ENCODE measurements around the gene TRIM14. TPM values are rescaled to one million over a fixed set of nuclear protein-coding genes. Genes with fewer than 3 reads are reported as not detected.
"Not testable (repeated sequence)": the region's sequence is repeated elsewhere in the genome, so short reads cannot be mapped to it uniquely, and the experiment has no call there.

TRIM14 gene
- total RNA-seq, 3 donors from 2014 or later (not counting 1 experiment from before 2014, with no cell fraction given): 45.1 to 66.5 (median 65.3) TPM

GRCh38 chr9:98120476-98120875 is 1.5 kb upstream of the TRIM14 start:
- Histone ChIP-seq H3K4me3 (ENCODE audit: low read length) (no peak overlapping the region), H3K27ac (ENCODE audit: low read length) (no peak overlapping the region), H3K4me1 (ENCODE audit: control insufficient read depth, insufficient read depth, low read length) (peaks cover 30% of the 10 kb centered on the region), H3K36me3 (ENCODE audit: control insufficient read depth, insufficient read depth, low read length) (peaks cover 5% of the 10 kb centered on the region), H3K9me3 (ENCODE audit: control insufficient read depth, insufficient read depth, low read length) (no peaks in the 10 kb centered on the region), H3K27me3 (ENCODE audit: control insufficient read depth, insufficient read depth, low read length) (no peaks in the 10 kb centered on the region)
- 94% methylated on average over 3 of the region's 3 CpGs for WGBS (ENCODE audit: insufficient coverage)
- TF ChIP-seq, protein P1, sequence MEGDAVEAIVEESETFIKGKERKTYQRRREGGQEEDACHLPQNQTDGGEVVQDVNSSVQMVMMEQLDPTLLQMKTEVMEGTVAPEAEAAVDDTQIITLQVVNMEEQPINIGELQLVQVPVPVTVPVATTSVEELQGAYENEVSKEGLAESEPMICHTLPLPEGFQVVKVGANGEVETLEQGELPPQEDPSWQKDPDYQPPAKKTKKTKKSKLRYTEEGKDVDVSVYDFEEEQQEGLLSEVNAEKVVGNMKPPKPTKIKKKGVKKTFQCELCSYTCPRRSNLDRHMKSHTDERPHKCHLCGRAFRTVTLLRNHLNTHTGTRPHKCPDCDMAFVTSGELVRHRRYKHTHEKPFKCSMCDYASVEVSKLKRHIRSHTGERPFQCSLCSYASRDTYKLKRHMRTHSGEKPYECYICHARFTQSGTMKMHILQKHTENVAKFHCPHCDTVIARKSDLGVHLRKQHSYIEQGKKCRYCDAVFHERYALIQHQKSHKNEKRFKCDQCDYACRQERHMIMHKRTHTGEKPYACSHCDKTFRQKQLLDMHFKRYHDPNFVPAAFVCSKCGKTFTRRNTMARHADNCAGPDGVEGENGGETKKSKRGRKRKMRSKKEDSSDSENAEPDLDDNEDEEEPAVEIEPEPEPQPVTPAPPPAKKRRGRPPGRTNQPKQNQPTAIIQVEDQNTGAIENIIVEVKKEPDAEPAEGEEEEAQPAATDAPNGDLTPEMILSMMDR (IDR thresholded peaks at IDR 0.05): no peak
- peaks cover 33 to 34% of the 10 kb centered on the region in 2 donors for H3K4me1 Mint-ChIP-seq
- peak overlapping the region; percentile 91 for H3K4me3 Mint-ChIP-seq
- intact Hi-C loops (cut with micrococcal nuclease): no loop called here
- peak overlapping the region; percentile 92 to 95 for H3K27ac Mint-ChIP-seq
- H3K36me3 Mint-ChIP-seq: no peaks in the 10 kb centered on the region
- H3K9me3 Mint-ChIP-seq: no peaks in the 10 kb centered on the region
- no peak for ATAC-seq
- no peaks in the 10 kb centered on the region for H3K27me3 Mint-ChIP-seq (ENCODE audit: low read depth in 2 of 2)
- DNase-seq: no peak

DNA sequence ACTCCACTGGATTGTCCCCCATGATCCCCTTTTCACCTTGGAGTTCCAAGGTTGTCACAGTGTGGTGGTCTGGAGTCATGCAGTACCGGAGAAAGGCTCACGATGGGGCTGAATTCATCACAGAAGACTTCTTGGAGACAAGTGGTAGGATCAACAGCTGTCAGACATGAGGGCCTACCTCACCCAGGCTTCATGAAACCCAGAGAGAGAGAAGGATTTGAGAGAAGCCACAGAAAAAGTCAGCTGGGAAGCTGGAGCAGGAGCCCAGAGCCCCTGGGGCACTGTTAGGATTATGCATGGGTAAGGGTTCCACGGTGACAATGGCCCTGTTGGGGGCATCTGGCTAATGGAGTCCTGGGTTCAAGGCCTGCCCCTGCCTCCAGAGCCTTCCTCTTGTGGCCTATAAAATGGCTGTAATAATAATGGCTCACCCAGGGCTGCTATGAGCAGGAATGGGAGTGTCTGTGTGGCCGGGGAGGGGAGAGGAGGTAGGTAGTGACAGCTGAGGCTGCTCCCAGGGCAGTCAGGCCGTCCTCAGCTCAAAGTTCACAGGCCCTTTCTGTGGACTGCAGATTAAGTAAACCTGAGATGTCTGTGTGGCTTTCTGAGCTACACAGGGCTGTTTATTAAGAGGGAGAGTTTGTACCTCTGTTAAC is 910 bp downstream of the TRIM14 start:
- WGBS (ENCODE audit: insufficient coverage): 19% methylated on average over 5 of the region's 5 CpGs
- Histone ChIP-seq H3K36me3 (ENCODE audit: control insufficient read depth, insufficient read depth, low read length) (peaks cover 5% of the 10 kb centered on the region), H3K4me1 (ENCODE audit: control insufficient read depth, insufficient read depth, low read length) (peaks cover 30% of the 10 kb centered on the region), H3K27me3 (ENCODE audit: control insufficient read depth, insufficient read depth, low read length) (no peaks in the 10 kb centered on the region), H3K4me3 (ENCODE audit: low read length) (peak overlapping the region; percentile 48), H3K27ac (ENCODE audit: low read length) (peak overlapping the region; percentile 81), H3K9me3 (ENCODE audit: control insufficient read depth, insufficient read depth, low read length) (no peaks in the 10 kb centered on the region)
- Mint-ChIP-seq H3K27me3 (ENCODE audit: low read depth in 2 of 2) (no peaks in the 10 kb centered on the region), H3K27ac (peak overlapping the region; percentile 92 to 95), H3K9me3 (no peaks in the 10 kb centered on the region), H3K4me3 (peak overlapping the region; percentile 91), H3K36me3 (no peaks in the 10 kb centered on the region), H3K4me1 (peaks cover 33 to 34% of the 10 kb centered on the region in 2 donors)
- TF ChIP-seq, protein P1 (IDR thresholded peaks at IDR 0.05): peak; percentile 31
- intact Hi-C loops (cut with micrococcal nuclease): loop anchor here (1.0 to 2.0 kb wide), 3 partner anchors 15 to 74 kb away; partner anchors contain the start of gene CORO2A
- ATAC-seq (peak; percentile 71 to 75 (median 71)), DNase-seq (peak in 1 of 2 donors; percentile 83)

DNA sequence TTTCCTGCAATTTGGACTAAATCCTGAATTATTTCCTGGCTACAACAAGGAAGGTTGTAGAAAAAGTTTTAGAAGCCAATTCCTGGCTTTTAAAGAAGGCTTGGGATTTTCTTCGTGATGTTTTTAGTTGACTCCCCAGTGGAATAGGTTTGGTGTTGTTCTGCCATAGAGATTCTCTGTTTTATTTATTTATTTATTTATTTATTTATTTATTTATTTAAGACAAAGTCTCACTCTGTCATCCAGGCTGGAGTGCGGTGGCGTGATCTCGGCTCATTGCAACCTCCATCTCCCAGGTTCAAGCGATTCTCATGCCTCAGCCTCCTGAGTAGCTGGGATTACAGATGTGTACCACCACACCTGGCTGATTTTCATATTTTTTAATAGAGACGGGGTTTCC is 1.9 kb downstream of the TRIM14 start:
- H3K9me3 ChIP-seq (ENCODE audit: control insufficient read depth, insufficient read depth, low read length); H3K4me3 Mint-ChIP-seq; DNase-seq; H3K27me3 ChIP-seq (ENCODE audit: control insufficient read depth, insufficient read depth, low read length); H3K4me3 ChIP-seq (ENCODE audit: low read length); H3K9me3 Mint-ChIP-seq; intact Hi-C loops (cut with micrococcal nuclease); H3K36me3 ChIP-seq (ENCODE audit: control insufficient read depth, insufficient read depth, low read length); H3K36me3 Mint-ChIP-seq; ATAC-seq; H3K27me3 Mint-ChIP-seq (ENCODE audit: low read depth in 2 of 2): not testable (repeated sequence)
- WGBS (ENCODE audit: insufficient coverage): 94% methylated on average over 5 of the region's 6 CpGs
- H3K27ac ChIP-seq (ENCODE audit: low read length): peak overlapping the region; percentile 81
- Mint-ChIP-seq H3K4me1 (peaks cover 37% of the 10 kb centered on the region in 2 donors), H3K27ac (peak overlapping the region; percentile 92 to 95)
- peaks cover 30% of the 10 kb centered on the region for H3K4me1 ChIP-seq (ENCODE audit: control insufficient read depth, insufficient read depth, low read length)

- Histone ChIP-seq H3K36me3 (ENCODE audit: control insufficient read depth, insufficient read depth, low read length) (peaks cover 12% of the 10 kb centered on the region), H3K9me3 (ENCODE audit: control insufficient read depth, insufficient read depth, low read length) (no peaks in the 10 kb centered on the region), H3K4me3 (ENCODE audit: low read length) (no peak overlapping the region), H3K27ac (ENCODE audit: low read length) (peak overlapping the region; percentile 82), H3K4me1 (ENCODE audit: control insufficient read depth, insufficient read depth, low read length) (peaks cover 50% of the 10 kb centered on the region), H3K27me3 (ENCODE audit: control insufficient read depth, insufficient read depth, low read length) (no peaks in the 10 kb centered on the region)
- no peaks in the 10 kb centered on the region for H3K9me3 Mint-ChIP-seq
- peaks cover 50 to 61% of the 10 kb centered on the region in 2 donors for H3K4me1 Mint-ChIP-seq
- H3K4me3 Mint-ChIP-seq: no peak overlapping the region
- WGBS (ENCODE audit: insufficient coverage): 44% methylated on average over 2 of the region's 3 CpGs
- no peak for ATAC-seq
- peak overlapping the region; percentile 89 to 92 for H3K27ac Mint-ChIP-seq
- DNase-seq: peak in 1 of 2 donors; percentile 32
- intact Hi-C loops (cut with micrococcal nuclease): loop anchor here (5.0 to 10.0 kb wide), 2 partner anchors 146 to 187 kb away; partner anchors contain the start of genes TBC1D2 and TRMO
- TF ChIP-seq, protein P1 (IDR thresholded peaks at IDR 0.05): no peak
- H3K27me3 Mint-ChIP-seq (ENCODE audit: low read depth in 2 of 2): no peaks in the 10 kb centered on the region
- H3K36me3 Mint-ChIP-seq: no peaks in the 10 kb centered on the region
Observed at GRCh38 chr9:98109052-98109451, 10.0 kb downstream of the TRIM14 start.
